Vagina (tissue), 2 donors: ENCODE results near the gene TNPO3.

Experiments used
- POLR2A ChIP-seq, 2 donors: fragments of 450-650 bp; IDR thresholded peaks; one replicate each; pipeline ENCODE4 v1.6.1; 2017; ENCODE audit warnings: antibody characterized with exemption in 2 of 2, mild to moderate bottlenecking in 2 of 2, moderate library complexity in 2 of 2
- POLR2AphosphoS5 ChIP-seq, 2 donors: sonication (generic); formaldehyde crosslinking; IDR thresholded peaks; one replicate each; pipeline ENCODE4 v1.9.0; 2017; ENCODE audit warnings: antibody characterized with exemption in 2 of 2, mild to moderate bottlenecking in 2 of 2, low read depth in 1 of 2; ENCODE audit not compliant: insufficient read depth in 1 of 2
- TF ChIP-seq, protein P1 (sequence below), 3 experiments: fragments of 450-650 bp in 2 of 3; fragments of 200-600 bp in 1 of 3; sonication (generic) in 1 of 3; IDR thresholded peaks; one replicate each; pipeline ENCODE4 v1.5.1; 2017 to 2019; ENCODE audit warnings: antibody characterized with exemption in 3 of 3, mild to moderate bottlenecking in 2 of 3, moderate library complexity in 2 of 3

DNA sequence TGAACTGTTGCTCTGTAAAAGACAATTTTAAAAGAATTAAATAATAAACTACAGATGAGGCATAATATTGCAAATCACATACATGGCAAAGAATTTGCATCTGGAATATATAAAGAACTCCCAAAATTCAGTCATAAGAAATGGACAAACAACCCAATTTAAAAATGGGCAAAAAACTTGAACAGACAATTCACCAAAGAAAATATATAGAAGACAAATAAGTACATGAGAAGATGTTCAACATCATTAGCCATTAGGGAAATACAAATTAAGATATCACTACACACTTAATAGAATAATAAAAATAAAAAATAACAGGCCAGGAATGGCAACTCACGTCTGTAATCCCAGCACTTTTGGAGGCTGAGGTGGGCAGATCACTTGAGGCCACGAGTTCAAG, 22.0 kb upstream of the TNPO3 start:
- no peak for TF ChIP-seq POLR2A (IDR thresholded peaks at IDR 0.05)
- TF ChIP-seq, protein P1, sequence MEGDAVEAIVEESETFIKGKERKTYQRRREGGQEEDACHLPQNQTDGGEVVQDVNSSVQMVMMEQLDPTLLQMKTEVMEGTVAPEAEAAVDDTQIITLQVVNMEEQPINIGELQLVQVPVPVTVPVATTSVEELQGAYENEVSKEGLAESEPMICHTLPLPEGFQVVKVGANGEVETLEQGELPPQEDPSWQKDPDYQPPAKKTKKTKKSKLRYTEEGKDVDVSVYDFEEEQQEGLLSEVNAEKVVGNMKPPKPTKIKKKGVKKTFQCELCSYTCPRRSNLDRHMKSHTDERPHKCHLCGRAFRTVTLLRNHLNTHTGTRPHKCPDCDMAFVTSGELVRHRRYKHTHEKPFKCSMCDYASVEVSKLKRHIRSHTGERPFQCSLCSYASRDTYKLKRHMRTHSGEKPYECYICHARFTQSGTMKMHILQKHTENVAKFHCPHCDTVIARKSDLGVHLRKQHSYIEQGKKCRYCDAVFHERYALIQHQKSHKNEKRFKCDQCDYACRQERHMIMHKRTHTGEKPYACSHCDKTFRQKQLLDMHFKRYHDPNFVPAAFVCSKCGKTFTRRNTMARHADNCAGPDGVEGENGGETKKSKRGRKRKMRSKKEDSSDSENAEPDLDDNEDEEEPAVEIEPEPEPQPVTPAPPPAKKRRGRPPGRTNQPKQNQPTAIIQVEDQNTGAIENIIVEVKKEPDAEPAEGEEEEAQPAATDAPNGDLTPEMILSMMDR (IDR thresholded peaks at IDR 0.05): no peak
- no peak for TF ChIP-seq POLR2AphosphoS5 (IDR thresholded peaks at IDR 0.05; ENCODE audit: insufficient read depth in 1 of 2, low read depth in 1 of 2)
